WTC11 (cell line): ENCODE measurements around the gene SNRPA1.

Experiments
- IRF2 ChIP-seq: sonication (generic); formaldehyde crosslinking; IDR thresholded peaks from 2 replicates; pipeline ENCODE4 v1.8.0; 2022; ENCODE audit warnings: low read depth, missing genetic modification reagents, borderline replicate concordance
- TEAD4 ChIP-seq: sonication (generic); formaldehyde crosslinking; IDR thresholded peaks from 2 replicates; pipeline ENCODE4 v1.8.0; 2022; ENCODE audit warnings: mild to moderate bottlenecking, missing genetic modification reagents
- ZNF396 ChIP-seq: fragments of 250-450 bp; sonication (Bioruptor Pico); IDR thresholded peaks from 2 replicates; pipeline ENCODE4 v1.8.0; 2021; ENCODE audit warnings: mild to moderate bottlenecking, moderate library complexity, borderline replicate concordance
- TF ChIP-seq, protein P1 (sequence below): fragments of 200-600 bp; IDR thresholded peaks from 2 replicates; pipeline ENCODE4 v1.8.0; 2022; ENCODE audit warnings: antibody characterized with exemption
- TF ChIP-seq, protein P2 (sequence below): sonication (generic); formaldehyde crosslinking; conservative IDR thresholded peaks from 2 replicates; pipeline ENCODE4 v1.8.1; 2022; ENCODE audit warnings: mild to moderate bottlenecking, missing genetic modification reagents
- TF ChIP-seq, protein P3 (sequence below): sonication (generic); formaldehyde crosslinking; IDR thresholded peaks from 2 replicates; pipeline ENCODE4 v1.8.0; 2022; ENCODE audit warnings: mild to moderate bottlenecking, missing genetic modification reagents

GRCh38 chr15:101307897-101308603 is 13.0 kb upstream of the SNRPA1 start:
- TF ChIP-seq, protein P1, sequence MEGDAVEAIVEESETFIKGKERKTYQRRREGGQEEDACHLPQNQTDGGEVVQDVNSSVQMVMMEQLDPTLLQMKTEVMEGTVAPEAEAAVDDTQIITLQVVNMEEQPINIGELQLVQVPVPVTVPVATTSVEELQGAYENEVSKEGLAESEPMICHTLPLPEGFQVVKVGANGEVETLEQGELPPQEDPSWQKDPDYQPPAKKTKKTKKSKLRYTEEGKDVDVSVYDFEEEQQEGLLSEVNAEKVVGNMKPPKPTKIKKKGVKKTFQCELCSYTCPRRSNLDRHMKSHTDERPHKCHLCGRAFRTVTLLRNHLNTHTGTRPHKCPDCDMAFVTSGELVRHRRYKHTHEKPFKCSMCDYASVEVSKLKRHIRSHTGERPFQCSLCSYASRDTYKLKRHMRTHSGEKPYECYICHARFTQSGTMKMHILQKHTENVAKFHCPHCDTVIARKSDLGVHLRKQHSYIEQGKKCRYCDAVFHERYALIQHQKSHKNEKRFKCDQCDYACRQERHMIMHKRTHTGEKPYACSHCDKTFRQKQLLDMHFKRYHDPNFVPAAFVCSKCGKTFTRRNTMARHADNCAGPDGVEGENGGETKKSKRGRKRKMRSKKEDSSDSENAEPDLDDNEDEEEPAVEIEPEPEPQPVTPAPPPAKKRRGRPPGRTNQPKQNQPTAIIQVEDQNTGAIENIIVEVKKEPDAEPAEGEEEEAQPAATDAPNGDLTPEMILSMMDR: no peak
- no peak for TF ChIP-seq IRF2 (CRISPR knock-in tag)
- no peak for TF ChIP-seq TEAD4 (CRISPR knock-in tag)
- TF ChIP-seq, protein P2, sequence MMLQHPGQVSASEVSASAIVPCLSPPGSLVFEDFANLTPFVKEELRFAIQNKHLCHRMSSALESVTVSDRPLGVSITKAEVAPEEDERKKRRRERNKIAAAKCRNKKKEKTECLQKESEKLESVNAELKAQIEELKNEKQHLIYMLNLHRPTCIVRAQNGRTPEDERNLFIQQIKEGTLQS (CRISPR knock-in tag): no peak
- TF ChIP-seq, protein P3, sequence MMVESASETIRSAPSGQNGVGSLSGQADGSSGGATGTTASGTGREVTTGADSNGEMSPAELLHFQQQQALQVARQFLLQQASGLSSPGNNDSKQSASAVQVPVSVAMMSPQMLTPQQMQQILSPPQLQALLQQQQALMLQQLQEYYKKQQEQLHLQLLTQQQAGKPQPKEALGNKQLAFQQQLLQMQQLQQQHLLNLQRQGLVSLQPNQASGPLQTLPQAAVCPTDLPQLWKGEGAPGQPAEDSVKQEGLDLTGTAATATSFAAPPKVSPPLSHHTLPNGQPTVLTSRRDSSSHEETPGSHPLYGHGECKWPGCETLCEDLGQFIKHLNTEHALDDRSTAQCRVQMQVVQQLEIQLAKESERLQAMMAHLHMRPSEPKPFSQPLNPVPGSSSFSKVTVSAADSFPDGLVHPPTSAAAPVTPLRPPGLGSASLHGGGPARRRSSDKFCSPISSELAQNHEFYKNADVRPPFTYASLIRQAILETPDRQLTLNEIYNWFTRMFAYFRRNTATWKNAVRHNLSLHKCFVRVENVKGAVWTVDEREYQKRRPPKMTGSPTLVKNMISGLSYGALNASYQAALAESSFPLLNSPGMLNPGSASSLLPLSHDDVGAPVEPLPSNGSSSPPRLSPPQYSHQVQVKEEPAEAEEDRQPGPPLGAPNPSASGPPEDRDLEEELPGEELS (CRISPR knock-in tag): no peak
- TF ChIP-seq ZNF396 (CRISPR knock-in tag): no peak
